HCT116 (cell line): ENCODE results near the gene LSAMP. TPM values are rescaled to one million over a fixed set of nuclear protein-coding genes. Genes with fewer than 3 reads are reported as not detected.
"Not testable (repeated sequence)": the region's sequence is repeated elsewhere in the genome, so short reads cannot be mapped to it uniquely, and the experiment has no call there.

Experiments used
- ATAC-seq: fragments of 200-7000 bp; cut with Tn5 transposase; 2 replicates; pipeline ENCODE4 v1.9.1; 2020; ENCODE audit warnings: mild to moderate bottlenecking, moderate library complexity
- BruUV-seq: library from RNA; stranded (reverse); fragments of 400-500 nt; replicated peaks from 2 replicates; lab custom pipeline; 2021; lab: Mats Ljungman, UMichigan
- CTCF ChIA-PET: fragments of 300-600 bp; sonication (Branson Sonifier 250); formaldehyde crosslinking; loops from one replicate; lab custom pipeline; 2021; ENCODE audit warnings: antibody characterized with exemption; lab: Charles Lee
- POLR2A ChIA-PET: fragments of 300-600, 350-600 bp; sonication (Branson Sonifier 250); formaldehyde crosslinking; loops from one replicate; lab custom pipeline; 2021; ENCODE audit warnings: antibody characterized with exemption; lab: Charles Lee
- RAD21 ChIA-PET, 2 experiments: fragments of 300-600 bp; sonication (Branson Sonifier 250); formaldehyde crosslinking; loops; one replicate each; lab custom pipeline; 2023; ENCODE audit warnings: low total read pairs in 2 of 2; ENCODE audit not compliant: uncharacterized antibody in 2 of 2, unreplicated experiment in 2 of 2, low non-redundant PET in 1 of 2; lab: Charles Lee
- DNase-seq: peaks from one replicate; pipeline ENCODE4 v3.0.0-alpha.2; 2010; ENCODE audit warnings: low read depth, low spot score
- H2AFZ ChIP-seq: fragments of 200-600 bp; shearing (Covaris generic), sonication (generic); 2 replicates; pipeline ENCODE4 v1.6.1; 2017; ENCODE audit warnings: low read depth, mixed run types, mixed read lengths, antibody characterized with exemption, low read length; ENCODE audit not compliant: poor library complexity, severe bottlenecking
- H3K27ac ChIP-seq: 2 replicates; pipeline ENCODE4 v1.5.1; 2012; ENCODE audit warnings: low read depth, low read length
- H3K27me3 ChIP-seq: fragments of 200-600 bp; sonication (generic); 2 replicates; pipeline ENCODE4 v1.6.1; 2016; ENCODE audit warnings: mixed run types, low read length, mixed read lengths; ENCODE audit not compliant: insufficient read depth
- H3K36me3 ChIP-seq, 2 experiments: fragments of 200-500 bp in 1 of 2; fragments of 200-600 bp in 1 of 2; sonication (Bioruptor generic) in 1 of 2; sonication (generic) in 1 of 2; 2 replicates each; pipeline versions ENCODE4 v1.5.1 to v1.6.1; 2014 to 2016; ENCODE audit warnings: low read length in 2 of 2, inconsistent platforms in 1 of 2, mixed read lengths in 1 of 2, mixed run types in 1 of 2; ENCODE audit not compliant: insufficient read depth in 2 of 2, control insufficient read depth in 1 of 2
- H3K4me1 ChIP-seq, 2 experiments: fragments of 200-600 bp in 1 of 2; sonication (generic) in 1 of 2; 2 replicates each; pipeline versions ENCODE4 v1.5.1 to v1.6.1; 2012 to 2017; ENCODE audit warnings: low read length in 2 of 2, inconsistent platforms in 1 of 2, mild to moderate bottlenecking in 1 of 2, mixed read lengths in 1 of 2, mixed run types in 1 of 2, moderate library complexity in 1 of 2; ENCODE audit not compliant: insufficient read depth in 2 of 2, control insufficient read depth in 1 of 2
- H3K4me2 ChIP-seq: fragments of 200-600 bp; sonication (generic); 2 replicates; pipeline ENCODE4 v1.6.1; 2017; ENCODE audit warnings: mixed run types, low read length, mixed read lengths
- H3K4me3 ChIP-seq, 2 experiments: fragments of 200-600 bp in 1 of 2; sonication (generic) in 1 of 2; replicated peaks in 1 of 2; 2 replicates each; pipeline ENCODE4 v1.5.1; 2011 to 2016; ENCODE audit warnings: low read length in 2 of 2, control low read depth in 1 of 2, low read depth in 1 of 2, mild to moderate bottlenecking in 1 of 2, mixed read lengths in 1 of 2, mixed run types in 1 of 2
- H3K79me2 ChIP-seq: fragments of 200-600 bp; sonication (generic); 2 replicates; pipeline ENCODE4 v1.6.1; 2017; ENCODE audit warnings: mild to moderate bottlenecking, mixed run types, low read length, moderate library complexity, mixed read lengths; ENCODE audit not compliant: insufficient read depth
- H3K9ac ChIP-seq: fragments of 200-600 bp; sonication (generic); 2 replicates; pipeline ENCODE4 v1.6.1; 2016; ENCODE audit warnings: low read length, mixed read lengths
- H3K9me2 ChIP-seq: fragments of 200-600 bp; sonication (generic), shearing (Covaris generic); 2 replicates; pipeline ENCODE4 v1.6.1; 2017; ENCODE audit warnings: mixed run types, mild to moderate bottlenecking, moderate library complexity; ENCODE audit not compliant: insufficient read depth
- H3K9me3 ChIP-seq, 2 experiments: fragments of 200-500 bp in 1 of 2; fragments of 200-600 bp in 1 of 2; sonication (Bioruptor generic) in 1 of 2; sonication (generic) in 1 of 2; 2 replicates each; pipeline ENCODE4 v1.6.1; 2014 to 2017; ENCODE audit warnings: low read length in 2 of 2, mixed read lengths in 2 of 2, inconsistent platforms in 1 of 2, low read depth in 1 of 2, mild to moderate bottlenecking in 1 of 2, mixed run types in 1 of 2, moderate library complexity in 1 of 2; ENCODE audit not compliant: control insufficient read depth in 1 of 2, insufficient read depth in 1 of 2
- H4K20me1 ChIP-seq: fragments of 200-600 bp; sonication (generic), shearing (Covaris generic); 2 replicates; pipeline ENCODE4 v1.6.1; 2017; ENCODE audit warnings: mixed run types, mild to moderate bottlenecking, moderate library complexity; ENCODE audit not compliant: insufficient read depth
- CBX3 ChIP-seq: IDR thresholded peaks from 2 replicates; pipeline ENCODE4 v1.6.1; 2012; ENCODE audit warnings: low read depth
- JUND ChIP-seq: IDR thresholded peaks from 2 replicates; pipeline ENCODE4 v1.6.1; 2012
- SP1 ChIP-seq: IDR thresholded peaks from 2 replicates; pipeline ENCODE4 v1.6.1; 2012; ENCODE audit warnings: low read depth
- intact Hi-C: fragments of 100-400 bp; cut with micrococcal nuclease; formaldehyde crosslinking; loops from 2 replicates; pipeline ENCODE4 v1.10.0; 2022
- total RNA-seq: library from RNA; stranded (reverse); gene quantifications from one replicate; pipeline ENCODE4 v1.2.1, GENCODE V29; 2021; ENCODE audit not compliant: unreplicated experiment

The LSAMP gene
- total RNA-seq, 1 experiment from 2014 or later = 0.25 TPM

GRCh38 chr3:115800065-115800464 is 645.2 kb downstream of the LSAMP start:
- H3K4me1 ChIP-seq = peaks cover 7 to 23% of the 10 kb centered on the region in 2 experiments; a peak in 3 of 4 replicates
- CTCF ChIA-PET, H3K27me3 ChIP-seq, H3K9me3 ChIP-seq, H3K36me3 ChIP-seq, intact Hi-C loops, DNase-seq, RAD21 ChIA-PET, BruUV-seq, H4K20me1 ChIP-seq, POLR2A ChIA-PET, H3K9me2 ChIP-seq, H3K9ac ChIP-seq, H3K79me2 ChIP-seq: not testable (repeated sequence)
- peak overlapping the region; percentile 46 for H3K4me2 ChIP-seq
- peak overlapping the region in 1 of 2 experiments; percentile 20; a peak in 1 of 4 replicates for H3K4me3 ChIP-seq
- 0 out of 2 replicates have a peak, but pooled peaks have one; percentile 29 for TF ChIP-seq CBX3
- peak; percentile 29; the same call in 1 of the 2 replicates for TF ChIP-seq SP1
- ATAC-seq = peak; percentile 68
- peak overlapping the region; percentile 94 for H2AFZ ChIP-seq
- H3K27ac ChIP-seq = 0 out of 2 replicates have a peak overlapping the region, but pooled peaks have one; percentile 46

DNA sequence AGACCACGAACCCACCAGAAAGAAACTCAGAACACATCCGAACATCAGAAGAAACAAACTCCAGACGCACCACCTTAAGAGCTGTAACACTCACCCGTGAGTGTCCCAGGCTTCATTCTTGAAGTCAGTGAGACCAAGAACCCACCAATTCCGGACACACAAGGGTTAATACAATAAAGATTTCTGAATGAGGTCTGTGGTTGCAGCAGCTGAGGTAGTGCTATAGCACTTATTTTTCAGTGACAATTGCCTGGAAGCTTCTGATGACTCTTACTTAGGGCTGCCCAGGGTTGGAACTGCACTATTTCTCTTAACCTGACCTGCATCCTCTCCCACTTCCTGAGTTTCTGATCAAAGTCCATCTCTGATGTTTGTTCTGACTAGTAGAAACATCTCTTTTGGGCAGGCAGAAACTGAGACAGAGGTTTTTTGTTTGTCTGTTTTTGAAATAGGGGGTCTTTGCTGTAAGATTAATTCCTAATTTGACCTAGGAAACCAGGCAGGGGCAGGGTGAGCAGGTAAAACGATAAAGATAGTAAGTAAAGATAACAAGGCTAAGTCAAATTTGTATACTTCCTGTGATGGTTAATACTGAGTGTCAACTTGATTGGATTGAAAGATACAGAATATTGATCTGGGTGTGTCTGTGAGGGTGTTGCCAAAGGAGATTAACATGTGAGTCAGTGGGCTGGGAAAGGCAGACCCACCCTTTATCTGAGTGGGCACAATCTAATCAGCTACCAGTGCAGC is 652.9 kb downstream of the LSAMP start:
- H3K79me2 ChIP-seq = no peaks in the 10 kb centered on the region
- H3K4me1 ChIP-seq = peaks cover 29 to 58% of the 10 kb centered on the region in 2 experiments
- no TSS peak for BruUV-seq
- POLR2A ChIA-PET = no interaction called here
- no peaks in the 10 kb centered on the region for H3K9me3 ChIP-seq
- H4K20me1 ChIP-seq = no peaks in the 10 kb centered on the region
- H3K4me2 ChIP-seq = peak overlapping the region; percentile 71
- TF ChIP-seq SP1 = peak; percentile 11; the same call in 1 of the 2 replicates
- no peak for TF ChIP-seq JUND
- H3K27ac ChIP-seq = no peak overlapping the region
- ATAC-seq (peak; percentile 22; the same call in 1 of the 2 replicates), DNase-seq (no peak)
- no peaks in the 10 kb centered on the region for H3K36me3 ChIP-seq
- peak overlapping the region; percentile 32; the same call in 1 of the 2 replicates for H3K9ac ChIP-seq
- H3K27me3 ChIP-seq = no peaks in the 10 kb centered on the region
- intact Hi-C loops = no loop called here
- RAD21 ChIA-PET = no interaction called here
- H3K4me3 ChIP-seq = peak overlapping the region in 1 of 2 experiments; percentile 16; a peak in 1 of 4 replicates
- H2AFZ ChIP-seq = no peak overlapping the region
- CTCF ChIA-PET = no interaction called here
- H3K9me2 ChIP-seq = no peaks in the 10 kb centered on the region

DNA sequence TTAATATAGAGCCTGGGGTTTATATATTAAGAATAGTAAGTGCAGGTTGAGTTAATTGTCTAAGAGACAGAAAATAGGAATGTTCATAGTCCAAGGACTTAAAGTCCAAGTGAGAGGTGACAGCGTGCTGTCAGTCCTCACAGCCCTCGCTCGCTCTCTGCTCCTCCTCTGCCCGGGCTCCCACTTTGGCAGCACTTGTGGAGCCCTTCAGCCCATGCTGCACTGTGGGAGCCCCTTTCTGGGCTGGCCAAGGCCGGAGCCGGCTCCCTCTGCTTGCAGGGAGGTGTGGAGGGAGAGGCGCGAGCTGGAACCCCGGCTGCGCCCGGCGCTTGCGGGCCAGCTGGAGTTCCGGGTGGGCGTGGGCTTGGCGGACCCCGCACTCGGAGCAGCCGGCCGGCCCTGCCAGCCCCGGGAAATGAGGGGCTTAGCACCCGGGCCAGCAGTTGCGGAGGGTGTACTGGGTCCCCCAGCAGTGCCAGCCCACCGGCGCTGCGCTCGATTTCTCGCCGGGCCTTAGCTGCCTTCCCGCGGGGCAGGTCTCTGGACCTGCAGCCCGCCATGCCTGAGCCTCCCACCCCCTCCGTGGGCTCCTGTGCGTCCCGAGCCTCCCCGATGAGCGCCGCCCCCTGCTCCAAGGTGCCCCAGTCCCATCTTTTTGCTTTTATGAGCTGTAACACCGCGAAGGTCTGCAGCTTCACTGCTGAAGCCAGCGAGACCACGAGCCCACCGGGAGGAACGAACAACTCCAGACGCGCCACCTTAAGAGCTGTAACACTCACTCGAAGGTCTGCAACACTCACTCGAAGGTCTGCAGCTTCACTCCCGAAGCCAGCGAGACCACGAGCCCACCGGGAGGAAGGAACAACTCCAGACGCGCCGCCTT is 653.8 kb downstream of the LSAMP start:
- intact Hi-C loops, H4K20me1 ChIP-seq, DNase-seq, H3K79me2 ChIP-seq, RAD21 ChIA-PET, H3K27me3 ChIP-seq, CTCF ChIA-PET, ATAC-seq, H3K36me3 ChIP-seq, H3K9me2 ChIP-seq, BruUV-seq, H3K9me3 ChIP-seq: not testable (repeated sequence)
- H3K4me1 ChIP-seq = peaks cover 29 to 58% of the 10 kb centered on the region in 2 experiments
- H3K9ac ChIP-seq = peak overlapping the region; percentile 45
- peak overlapping the region; percentile 46; the same call in 1 of the 2 replicates for H3K27ac ChIP-seq
- H3K4me2 ChIP-seq = peak overlapping the region; percentile 72
- POLR2A ChIA-PET = interaction anchor here (1.3 kb wide), 1 partner anchor 11 kb away, joined by 3 read pairs; no protein-coding TSS in a partner anchor
- 0 out of 4 replicates have a peak overlapping the region, but pooled peaks of 1 of the 2 experiments have one; percentile 8 for H3K4me3 ChIP-seq
- H2AFZ ChIP-seq = peak overlapping the region; percentile 6
